ENCODE measurements around the gene HSD3B2. TPM values are rescaled to one million over a fixed set of nuclear protein-coding genes. Genes with fewer than 3 reads are reported as not detected.

HSD3B2 gene
- total RNA-seq, 4 donors from 2014 or later = 3.9 TPM; not detected in 3

- H3K4me1 ChIP-seq = no peaks in the 10 kb centered on the region
- TF ChIP-seq POLR2A (IDR thresholded peaks at IDR 0.05) (no peak), CTCF (IDR thresholded peaks at IDR 0.05) (no peak), EP300 (IDR thresholded peaks at IDR 0.05) (no peak)
- WGBS, 2 donors = 30 to 37% methylated on average over 2 of the region's 2 CpGs
- H3K36me3 ChIP-seq = no peaks in the 10 kb centered on the region
- no peak overlapping the region for H3K4me3 ChIP-seq
- H3K27me3 ChIP-seq = no peaks in the 10 kb centered on the region
- DNase-seq (ENCODE audit: low spot score in 2 of 2) = no peak
- no peak overlapping the region for H3K27ac ChIP-seq
- H3K9me3 ChIP-seq = no peaks in the 10 kb centered on the region
These were observed 43.1 kb upstream of the HSD3B2 start for GRCh38 chr1:119371815-119372214.

GRCh38 chr1:119372503-119373086 is 42.4 kb upstream of the HSD3B2 start:
- Histone ChIP-seq H3K27me3 (no peaks in the 10 kb centered on the region), H3K4me3 (no peak overlapping the region), H3K4me1 (no peaks in the 10 kb centered on the region), H3K27ac (no peak overlapping the region), H3K36me3 (no peaks in the 10 kb centered on the region), H3K9me3 (no peaks in the 10 kb centered on the region)
- no peak for DNase-seq (ENCODE audit: low spot score in 2 of 2)
- 47 to 48% methylated on average over 6 of the region's 6 CpGs for WGBS, 2 donors
- no peak for TF ChIP-seq EP300 (IDR thresholded peaks at IDR 0.05)
- no peak for TF ChIP-seq CTCF (IDR thresholded peaks at IDR 0.05)
- TF ChIP-seq POLR2A (IDR thresholded peaks at IDR 0.05) = no peak

- no peaks in the 10 kb centered on the region for H3K9me3 ChIP-seq
- no peak for DNase-seq (ENCODE audit: low spot score in 2 of 2)
- no peak overlapping the region for H3K4me3 ChIP-seq
- no peaks in the 10 kb centered on the region for H3K27me3 ChIP-seq
- no peak overlapping the region for H3K27ac ChIP-seq
- no peaks in the 10 kb centered on the region for H3K4me1 ChIP-seq
- no peaks in the 10 kb centered on the region for H3K36me3 ChIP-seq
- TF ChIP-seq CTCF (IDR thresholded peaks at IDR 0.05) (no peak), EP300 (IDR thresholded peaks at IDR 0.05) (no peak), POLR2A (IDR thresholded peaks at IDR 0.05) (no peak)
- WGBS, 2 donors = 40 to 41% methylated on average over 2 of the region's 2 CpGs
These were observed 41.5 kb upstream of the HSD3B2 start for GRCh38 chr1:119373465-119373864.

- Histone ChIP-seq H3K9me3 (no peaks in the 10 kb centered on the region), H3K36me3 (no peaks in the 10 kb centered on the region), H3K27ac (no peak overlapping the region), H3K27me3 (no peaks in the 10 kb centered on the region), H3K4me3 (no peak overlapping the region), H3K4me1 (no peaks in the 10 kb centered on the region)
- DNase-seq (ENCODE audit: low spot score in 2 of 2) = no peak
- TF ChIP-seq POLR2A (IDR thresholded peaks at IDR 0.05) (no peak), EP300 (IDR thresholded peaks at IDR 0.05) (no peak), CTCF (IDR thresholded peaks at IDR 0.05) (no peak)
- 65 to 73% methylated on average over 4 of the region's 4 CpGs for WGBS, 2 donors
These were observed 40.6 kb upstream of the HSD3B2 start for GRCh38 chr1:119374208-119374874.

- H3K9me3 ChIP-seq = no peaks in the 10 kb centered on the region
These were observed 39.6 kb upstream of the HSD3B2 start for GRCh38 chr1:119375366-119375765.

More at GRCh38 chr1:119375366-119375765, 39.6 kb upstream of the HSD3B2 start:
- DNase-seq (ENCODE audit: low spot score in 2 of 2) = no peak
- WGBS, 2 donors = 94 to 99% methylated on average over 1 of the region's 1 CpG
- H3K27ac ChIP-seq = no peak overlapping the region
- H3K27me3 ChIP-seq = no peaks in the 10 kb centered on the region
- no peaks in the 10 kb centered on the region for H3K36me3 ChIP-seq
- TF ChIP-seq EP300 (IDR thresholded peaks at IDR 0.05) (no peak), CTCF (IDR thresholded peaks at IDR 0.05) (no peak), POLR2A (IDR thresholded peaks at IDR 0.05) (no peak)
- H3K4me3 ChIP-seq = no peak overlapping the region
- no peaks in the 10 kb centered on the region for H3K4me1 ChIP-seq
